Activated CD4-positive, alpha-beta T cell treated with anti-CD3 and anti-CD28 coated beads, Interleukin-2, amount 50 U/mL, for 1 hour (primary cell): Measurements from ENCODE around the gene USP21.
A peak's percentile ranks its signal among the peaks of the same experiment; 100 is the strongest.

ENCODE experiments used
- DNase-seq: peaks from one replicate; pipeline ENCODE4 v3.0.0-alpha.2; 2020

Gene USP21

DNA sequence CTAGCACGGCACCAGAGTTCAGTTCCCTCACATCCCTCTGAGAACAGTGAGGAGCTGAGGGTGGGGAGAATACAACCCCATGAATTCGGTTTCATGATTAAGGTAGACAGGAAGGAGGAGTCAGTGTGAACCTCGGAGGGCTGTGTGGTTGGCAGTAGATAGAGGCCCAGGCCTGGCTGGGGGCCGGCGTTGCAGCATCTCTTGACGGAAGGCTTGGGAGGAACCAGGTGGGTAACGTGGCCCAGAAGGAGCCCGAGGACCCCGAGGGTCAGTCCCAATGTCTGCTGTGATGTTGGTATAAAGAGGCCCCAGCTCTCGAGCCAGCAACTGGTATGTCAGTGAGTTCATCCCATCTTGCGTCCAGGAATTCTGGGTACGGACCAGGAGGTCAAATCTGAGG lies 12.4 kb downstream of the USP21 start:
- no peak for DNase-seq

DNA sequence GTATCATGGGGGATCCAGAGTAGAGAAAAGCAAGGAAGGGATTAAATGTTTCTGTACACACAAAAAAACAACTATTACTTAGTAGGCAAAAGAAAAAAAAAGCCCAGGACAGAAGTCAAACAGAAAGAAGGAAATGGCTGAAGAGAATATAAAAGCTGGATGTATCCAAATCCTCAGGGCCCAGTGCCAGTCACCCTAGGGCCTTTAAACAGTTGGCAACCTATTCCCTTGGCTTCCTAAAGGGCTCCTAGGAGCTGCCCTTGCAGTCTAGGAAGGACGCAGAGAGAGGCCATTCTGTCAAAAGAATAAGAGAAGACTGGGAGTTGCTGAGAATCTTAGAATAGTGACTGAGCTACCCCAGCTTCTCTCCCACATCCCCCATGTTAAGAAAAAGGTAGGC lies 13.0 kb downstream of the USP21 start:
- no peak for DNase-seq

DNA sequence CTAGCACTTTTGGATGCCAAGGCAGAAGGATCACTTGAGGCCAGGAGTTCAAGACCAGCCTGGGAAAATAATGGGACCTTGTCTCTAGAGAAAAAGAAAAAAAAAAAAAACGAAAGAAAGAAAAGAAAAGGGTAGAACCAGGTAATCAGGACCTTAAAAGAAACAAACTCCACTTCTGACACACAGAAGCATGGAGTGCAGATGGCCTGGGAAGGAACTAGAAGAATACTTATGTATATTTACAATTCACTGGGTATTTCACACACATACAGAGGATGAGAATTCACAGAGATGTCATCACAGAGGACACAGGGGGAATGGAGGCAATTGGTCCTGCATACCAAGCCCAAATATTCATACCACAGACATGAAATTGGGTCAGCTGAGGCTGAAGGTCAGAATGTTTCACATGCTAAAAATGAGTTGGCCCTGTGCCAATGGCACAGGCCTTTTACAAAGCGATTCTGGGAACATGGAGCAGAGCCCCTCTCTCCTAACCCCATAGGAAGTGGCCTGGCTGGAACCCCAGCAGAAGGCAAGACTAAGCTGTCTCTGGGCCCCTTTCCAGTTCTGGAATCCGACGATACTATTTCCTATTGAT lies 13.6 kb downstream of the USP21 start:
- DNase-seq = no peak

DNA sequence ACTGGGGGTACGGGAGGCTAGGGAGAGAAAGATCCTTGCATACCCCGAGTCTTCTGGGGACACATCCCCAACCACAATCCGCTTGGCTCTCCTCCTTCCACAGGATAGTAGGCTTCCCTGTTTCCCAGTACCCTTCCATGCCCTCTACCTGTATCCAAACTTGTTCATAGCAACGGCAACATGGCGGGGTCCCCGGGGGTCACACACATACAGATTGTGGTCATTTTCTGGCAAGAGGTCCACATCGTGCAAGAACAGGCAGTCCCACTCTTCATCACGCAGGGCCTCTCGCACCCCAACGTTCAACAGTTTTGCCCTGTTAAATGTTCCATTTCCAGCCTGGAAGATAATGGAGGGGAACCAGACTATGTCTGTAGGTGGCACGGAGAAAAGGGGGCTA lies 14.4 kb downstream of the USP21 start:
- no peak for DNase-seq

DNA sequence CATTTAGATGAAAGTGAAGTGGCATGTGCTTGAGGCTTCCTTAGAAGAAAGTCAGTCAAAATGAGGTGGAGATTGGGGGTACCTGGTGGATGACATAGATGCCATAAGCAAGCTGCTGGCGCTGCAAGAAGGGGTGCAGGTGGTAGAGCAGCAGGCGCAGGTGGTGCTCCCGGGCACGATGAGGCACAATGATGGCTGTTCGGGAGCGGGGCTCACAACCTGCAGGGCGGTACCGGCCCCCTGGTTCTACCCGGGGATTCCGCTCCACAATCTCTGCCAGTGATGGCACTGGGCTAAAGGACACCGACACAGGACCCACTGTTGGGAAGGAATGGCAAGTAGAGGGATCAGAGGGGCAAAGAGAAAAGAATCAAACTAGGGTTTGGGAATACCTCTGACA lies 15.6 kb downstream of the USP21 start:
- no peak for DNase-seq

DNA sequence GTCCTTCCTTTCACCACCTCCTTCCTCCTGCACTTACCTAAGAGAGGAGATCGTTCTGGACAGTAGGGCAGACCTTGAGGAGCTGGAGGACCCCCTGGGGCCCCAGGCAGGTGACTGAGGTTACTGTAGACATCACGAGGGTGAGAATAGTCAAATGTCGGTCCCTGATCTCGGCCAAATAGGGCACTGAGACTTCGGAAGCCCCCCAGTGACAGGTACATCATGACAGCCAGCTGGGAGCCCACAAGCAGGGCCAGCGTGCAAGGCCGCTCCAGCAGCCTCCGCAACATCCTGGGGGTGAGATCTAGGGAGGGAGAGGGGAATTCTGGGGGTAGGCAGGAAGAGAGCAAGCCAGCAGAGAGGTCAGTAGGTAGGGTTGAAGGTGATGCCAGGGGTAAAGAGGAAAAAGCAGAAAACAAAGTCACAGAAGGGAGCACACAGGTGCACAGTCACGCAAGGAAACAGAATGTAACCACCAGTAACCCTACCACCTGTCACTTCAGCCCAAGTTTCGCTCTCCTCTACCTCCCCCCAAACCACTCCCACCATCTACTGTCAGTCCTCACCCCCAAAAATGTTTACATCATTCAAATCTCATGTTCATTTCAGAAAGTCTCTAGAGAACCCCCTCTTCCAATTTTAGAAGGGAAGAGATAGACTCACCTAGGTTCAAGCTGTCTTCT lies 16.6 kb downstream of the USP21 start:
- DNase-seq = no peak

DNA sequence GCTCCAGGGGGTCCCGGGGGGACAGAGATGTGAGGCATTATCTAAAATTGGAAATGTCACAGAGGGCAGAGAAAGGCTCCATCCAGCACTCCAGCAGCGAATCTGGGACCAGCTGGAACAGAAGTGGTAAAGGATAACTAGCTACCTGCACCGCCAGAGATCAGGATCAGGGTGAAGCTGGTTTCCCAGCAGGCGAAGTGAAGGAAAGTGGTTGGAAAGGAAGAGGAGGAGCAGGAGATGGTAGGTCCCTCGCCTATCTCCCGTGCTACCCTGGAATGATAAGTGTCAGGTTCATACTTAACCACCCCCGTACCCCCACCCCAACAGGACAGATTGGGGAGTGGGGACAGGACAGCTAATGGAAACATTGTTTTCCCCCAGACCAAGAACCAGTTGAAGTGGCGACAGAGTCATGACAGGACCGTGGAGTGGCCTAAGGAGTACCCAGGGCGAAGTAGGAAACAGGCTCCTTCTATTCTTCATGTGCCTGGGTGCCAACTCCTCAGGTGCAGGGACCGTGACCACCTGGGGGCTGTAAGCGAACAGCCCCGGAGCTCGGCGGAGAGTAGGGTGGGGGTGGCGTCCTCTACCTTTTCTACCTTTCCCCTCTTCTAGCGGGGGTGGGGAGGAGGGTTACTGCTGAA lies 17.3 kb downstream of the USP21 start:
- no peak for DNase-seq

DNA sequence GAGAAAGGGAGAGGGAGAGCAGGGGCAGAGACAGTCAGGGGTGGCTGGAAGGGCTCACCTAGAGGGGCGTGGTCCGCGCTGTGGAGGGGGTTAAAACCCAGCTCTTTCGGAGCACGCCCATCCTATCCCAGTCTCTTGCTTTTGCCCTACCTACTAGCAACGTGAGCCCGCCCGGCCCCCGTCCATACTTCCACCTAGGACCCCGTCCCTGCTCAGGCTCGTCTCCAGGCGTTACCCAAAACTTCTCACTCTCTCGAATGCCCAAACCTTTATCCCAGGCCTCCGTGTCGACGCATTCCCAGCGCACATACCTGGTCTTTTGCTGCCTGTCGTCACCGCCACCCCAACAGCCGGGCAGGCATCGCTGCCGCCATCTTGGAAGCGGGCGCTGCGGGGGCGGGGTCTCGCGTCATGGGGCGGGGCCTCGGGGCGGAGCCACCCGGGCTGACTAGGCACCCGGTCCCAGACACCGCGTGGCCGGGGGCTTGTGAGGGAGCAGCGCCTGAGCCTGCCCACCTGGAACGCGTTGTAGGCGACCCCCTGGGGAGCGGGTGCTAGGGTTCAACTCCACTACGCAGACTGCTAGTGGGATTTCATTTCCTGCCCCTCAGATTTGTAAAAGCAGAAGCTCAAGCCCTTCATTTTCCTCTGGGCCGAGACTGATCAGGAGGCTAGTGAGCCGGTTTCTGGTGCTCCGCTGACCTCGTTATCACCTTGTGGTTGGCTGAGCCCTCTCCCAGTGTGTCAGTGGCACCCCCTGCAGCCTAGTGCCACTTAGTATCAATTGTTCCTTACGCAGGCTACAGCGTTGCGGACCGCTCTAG lies 18.0 kb downstream of the USP21 start, which contains the start of gene B4GALT3:
TSS of gene B4GALT3 (minus strand) at position 396 of the 824 bp plus-strand sequence. CDS start 1,447 bp downstream, outside the sequence.
- peak; percentile 94 for DNase-seq

DNA sequence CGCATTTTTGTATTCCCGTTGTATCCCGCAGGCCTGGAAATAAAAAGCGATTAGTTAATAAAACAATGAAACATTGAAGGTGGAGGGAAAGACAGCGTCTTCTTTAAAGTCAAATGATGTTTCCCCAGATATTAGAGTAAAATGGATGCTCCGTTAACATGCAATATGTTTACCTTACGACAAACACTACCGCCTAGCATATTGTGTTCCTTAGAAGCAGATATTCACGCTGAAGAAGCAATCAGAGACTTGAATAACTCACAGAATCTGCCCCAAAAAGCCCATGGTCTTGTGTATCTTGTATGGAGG lies 18.6 kb downstream of the USP21 start:
- DNase-seq = no peak

DNA sequence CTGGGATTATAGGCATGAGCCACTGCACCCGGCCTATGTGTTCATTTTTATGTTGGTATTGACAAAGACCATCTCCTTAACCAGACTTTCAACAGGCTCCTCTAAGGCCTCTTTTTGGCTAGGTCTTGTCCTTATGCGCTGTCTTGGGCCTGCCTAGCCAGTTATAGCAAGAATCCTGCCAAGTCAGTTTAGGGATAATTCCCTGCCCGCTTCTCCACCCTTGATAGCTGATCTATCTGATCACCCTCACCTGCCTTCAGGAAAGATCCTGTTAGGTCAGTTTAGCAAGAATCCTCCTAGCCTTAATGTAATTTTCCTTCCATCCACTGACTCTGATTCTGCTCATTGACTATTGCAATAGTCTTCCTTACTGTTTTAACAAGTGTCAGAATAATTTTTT lies 20.4 kb downstream of the USP21 start:
- DNase-seq = no peak

DNA sequence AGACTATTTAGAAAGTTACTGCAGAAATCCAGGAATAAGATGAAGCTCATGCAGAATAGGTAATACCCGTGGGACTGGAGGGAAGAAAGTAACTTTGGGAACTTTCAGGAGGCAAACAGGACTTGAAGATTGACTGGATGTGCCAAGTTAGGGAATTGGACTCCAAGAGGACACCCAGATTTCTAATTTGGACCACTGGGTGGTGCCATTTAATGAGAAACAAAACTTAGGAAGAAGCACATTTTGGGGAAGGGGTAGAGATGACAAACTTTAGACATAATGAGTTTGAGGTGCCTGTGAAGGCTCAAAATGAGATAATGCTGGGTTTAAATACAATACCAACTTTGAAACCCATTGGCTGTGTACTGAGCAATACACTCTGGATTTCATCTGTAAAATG lies 21.3 kb downstream of the USP21 start:
- DNase-seq = no peak

DNA sequence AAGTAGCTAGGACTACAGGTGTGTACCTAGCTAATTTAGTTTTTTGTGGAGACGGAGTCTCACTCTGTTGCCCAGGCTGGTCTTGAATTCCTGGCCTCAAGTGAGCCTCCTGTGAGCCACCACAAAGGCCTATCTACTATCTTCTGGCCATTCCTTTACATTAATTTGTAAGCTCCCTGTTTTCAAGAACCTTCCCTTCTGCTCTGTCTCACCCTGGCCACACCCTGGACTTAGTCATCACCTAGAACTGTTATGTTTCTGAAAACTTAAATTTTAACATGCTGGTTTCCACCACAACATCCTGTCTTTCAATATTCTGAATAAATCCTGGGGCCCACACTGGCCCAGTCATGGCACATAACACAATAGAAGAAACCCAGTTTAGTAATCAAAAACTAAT lies 22.9 kb downstream of the USP21 start:
- peak; percentile 46 for DNase-seq

DNA sequence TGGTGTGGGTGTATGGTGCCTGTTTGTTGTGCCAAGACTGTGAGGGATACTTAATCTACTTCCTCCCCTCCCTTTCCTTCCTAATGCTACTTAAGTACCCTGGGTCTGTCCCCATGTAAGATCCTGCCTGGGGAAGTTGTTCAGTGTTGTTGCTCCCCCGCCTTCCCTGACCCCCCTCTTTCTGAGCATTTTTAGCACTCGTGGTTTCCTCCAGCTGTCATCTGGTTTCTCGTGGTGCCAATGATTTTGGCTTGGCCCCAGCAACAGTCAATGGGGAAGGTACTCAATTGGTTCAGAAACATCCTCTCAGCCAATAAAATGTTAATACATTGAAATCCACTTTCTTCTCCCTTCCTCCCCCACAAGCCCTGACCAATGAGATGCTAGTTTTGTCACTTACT lies 26.0 kb downstream of the USP21 start:
- peak; percentile 67 for DNase-seq

DNA sequence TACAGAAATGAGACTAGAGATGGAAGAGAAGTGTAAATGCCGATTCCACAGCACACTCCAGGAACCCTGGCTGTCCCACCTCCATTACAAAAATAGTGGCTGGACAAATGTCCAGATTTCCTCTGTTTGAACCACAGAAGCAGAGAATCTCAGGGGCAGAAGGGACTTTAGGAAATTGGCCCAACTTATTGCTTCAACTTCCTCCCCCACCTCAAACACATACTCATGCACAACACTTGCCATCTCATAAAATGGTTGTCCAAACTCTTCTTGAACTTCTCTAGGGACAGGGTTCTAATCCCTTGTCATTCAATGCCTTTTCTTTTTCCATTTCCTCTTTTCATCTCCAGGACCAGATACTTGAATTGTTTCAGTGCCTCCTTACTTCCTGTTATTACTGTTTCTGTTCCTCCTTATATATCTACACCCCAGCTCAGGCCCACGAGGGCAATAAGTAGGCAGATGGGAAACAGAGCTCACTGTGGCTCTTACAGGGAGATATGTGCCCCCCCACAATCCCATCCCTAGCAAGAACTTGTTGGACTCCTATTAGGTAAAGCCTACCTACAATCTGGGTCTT lies 26.5 kb downstream of the USP21 start:
- DNase-seq = no peak

DNA sequence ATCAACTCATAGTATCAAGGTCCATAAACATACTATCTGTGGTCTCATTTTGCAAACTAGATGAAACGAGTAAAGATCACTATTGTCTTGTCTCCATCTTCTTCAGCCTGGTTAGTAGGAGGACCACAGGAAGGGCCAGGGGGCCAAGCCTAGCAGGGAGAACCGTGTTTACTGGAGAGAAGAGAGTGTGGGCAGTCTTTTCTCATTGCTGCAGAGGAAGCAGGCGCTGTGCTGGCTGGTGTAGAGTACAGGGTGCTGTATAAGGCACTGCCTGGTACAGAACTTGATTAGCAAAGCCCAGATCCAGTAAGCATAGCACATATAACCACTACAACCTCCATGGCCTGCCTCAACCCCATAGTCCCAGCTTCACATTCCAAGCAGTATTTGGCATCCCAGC lies 28.0 kb downstream of the USP21 start:
- DNase-seq = no peak

DNA sequence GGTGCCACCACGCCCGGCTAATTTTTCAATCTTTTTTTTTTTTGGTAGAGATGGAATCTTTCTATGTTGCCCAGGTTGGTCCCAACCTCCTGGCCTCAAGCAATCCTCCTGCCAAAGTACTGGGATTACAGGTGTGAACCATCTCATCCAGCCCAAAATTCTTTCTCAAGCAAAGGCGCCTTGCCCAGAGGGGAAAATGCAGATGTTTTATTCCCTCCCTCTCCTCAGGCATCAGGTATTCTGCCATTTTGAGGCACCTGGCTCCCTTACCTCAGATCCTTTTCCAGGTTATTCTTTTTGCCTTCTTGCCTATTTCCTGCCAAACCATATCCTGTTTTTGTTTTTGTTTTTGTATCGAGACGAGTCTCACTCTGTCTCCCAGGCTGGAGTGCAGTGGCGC lies 29.1 kb downstream of the USP21 start:
- DNase-seq = no peak

DNA sequence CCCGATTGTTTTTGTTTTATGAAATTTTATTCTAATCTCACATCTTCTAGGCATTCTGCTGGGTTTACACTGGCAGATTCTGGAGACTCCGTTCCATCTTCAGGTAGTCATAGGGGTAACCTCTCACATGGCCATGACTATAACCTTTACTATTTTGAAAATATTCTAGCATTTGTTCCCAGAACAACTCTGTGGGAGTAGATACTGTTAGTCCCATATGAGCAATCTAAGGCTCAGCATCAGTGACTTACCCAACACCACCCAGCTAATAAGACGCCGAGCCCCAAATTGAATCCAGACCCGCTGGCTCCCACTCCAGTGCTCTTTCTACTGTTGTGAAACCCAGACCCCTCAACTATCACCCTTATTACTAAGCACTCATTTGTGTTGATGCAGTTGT lies 29.7 kb downstream of the USP21 start:
- no peak for DNase-seq

DNA sequence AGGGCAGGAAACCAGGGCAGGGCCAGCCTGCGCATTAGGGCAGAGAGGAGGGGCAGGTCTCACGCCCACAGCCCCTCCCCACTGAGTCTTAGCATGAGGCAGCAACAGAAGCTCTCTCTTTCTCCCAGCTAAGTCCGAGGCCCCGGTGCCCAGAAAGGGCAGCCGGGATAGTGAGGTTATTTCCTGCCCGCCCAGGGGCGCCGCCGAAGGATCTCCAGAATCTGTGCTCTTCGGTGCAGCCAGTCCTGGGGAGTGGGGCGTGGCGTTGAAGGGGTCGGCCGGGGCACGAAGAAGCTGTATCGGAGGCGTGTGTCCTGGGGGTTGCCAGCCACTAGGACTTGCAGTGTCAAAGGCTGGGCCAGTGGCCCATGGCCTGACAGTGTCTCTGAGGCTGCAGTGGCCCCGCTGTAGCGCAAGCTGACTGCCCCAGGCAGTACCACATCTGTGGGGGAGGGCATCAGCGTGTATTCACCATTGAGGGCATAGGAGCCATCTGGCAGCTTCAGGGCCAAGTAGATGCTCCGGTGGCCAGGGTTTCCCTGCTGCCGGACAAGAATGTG lies 31.7 kb downstream of the USP21 start:
- no peak for DNase-seq

DNA sequence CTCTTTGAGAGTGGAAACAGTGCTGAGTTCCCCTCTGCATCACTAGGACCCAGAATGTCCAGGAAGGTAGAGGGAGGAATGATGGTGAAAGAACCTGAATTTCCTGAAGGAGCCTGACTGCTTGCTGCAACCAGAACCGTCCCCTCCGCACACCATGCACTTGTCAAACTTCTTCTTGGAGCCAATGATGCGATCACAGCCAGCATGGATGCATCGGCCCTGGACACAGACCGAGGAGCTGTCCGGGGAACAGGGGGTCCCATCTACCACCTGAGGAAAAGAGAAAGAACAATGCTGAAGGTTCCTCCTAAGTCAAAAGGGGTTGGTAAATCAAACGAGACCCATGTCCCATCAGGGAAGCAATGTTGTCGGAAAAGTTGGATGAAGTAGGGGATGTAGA lies 32.7 kb downstream of the USP21 start:
- DNase-seq = no peak

DNA sequence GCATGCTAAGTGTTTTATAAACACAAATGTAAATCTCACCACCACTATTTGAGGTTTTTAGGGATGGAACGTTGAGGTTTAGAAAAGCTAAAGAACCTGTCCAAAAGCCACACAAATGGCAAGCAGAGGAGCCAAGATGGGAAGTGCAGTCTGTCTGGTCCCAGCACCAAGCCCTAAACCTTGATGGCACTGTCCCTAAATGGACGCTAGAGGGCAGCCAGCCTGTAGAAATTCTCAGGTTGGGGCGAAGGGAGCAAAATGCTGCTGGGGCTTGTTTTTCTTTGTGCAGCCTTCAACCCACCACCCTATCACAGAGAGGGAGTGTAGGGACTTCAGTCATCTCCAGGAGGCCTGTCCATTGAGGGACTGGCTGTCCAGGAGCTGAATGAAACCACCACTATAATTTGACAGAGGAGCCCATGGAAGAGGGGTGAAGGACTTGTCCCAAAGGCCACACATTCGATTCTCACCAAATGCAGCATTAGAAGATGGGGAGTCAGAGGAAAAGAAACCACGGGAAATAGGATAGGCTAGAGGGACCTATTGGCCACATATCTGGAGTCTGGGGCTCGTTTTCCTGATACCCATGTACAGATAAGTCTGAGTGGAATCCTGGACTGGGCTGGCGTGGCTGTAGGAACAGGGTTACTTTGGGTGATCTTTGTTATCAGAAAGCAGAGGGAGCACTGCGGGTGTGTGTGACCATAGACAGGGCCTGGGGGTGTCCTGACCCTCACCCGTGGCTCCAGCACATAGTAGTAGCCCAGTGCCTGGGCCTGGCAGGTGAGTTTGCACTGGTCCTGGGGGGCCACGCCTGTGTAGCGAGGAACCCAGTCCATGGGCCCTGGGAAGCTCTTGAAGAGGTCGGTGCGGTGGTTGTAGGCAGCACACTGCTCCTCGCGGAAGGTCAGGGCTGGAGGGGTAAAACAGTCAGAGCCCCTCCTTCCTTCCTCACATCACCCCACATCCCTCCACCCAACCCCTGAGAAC lies 33.5 kb downstream of the USP21 start:
- peak; percentile 60 for DNase-seq

DNA sequence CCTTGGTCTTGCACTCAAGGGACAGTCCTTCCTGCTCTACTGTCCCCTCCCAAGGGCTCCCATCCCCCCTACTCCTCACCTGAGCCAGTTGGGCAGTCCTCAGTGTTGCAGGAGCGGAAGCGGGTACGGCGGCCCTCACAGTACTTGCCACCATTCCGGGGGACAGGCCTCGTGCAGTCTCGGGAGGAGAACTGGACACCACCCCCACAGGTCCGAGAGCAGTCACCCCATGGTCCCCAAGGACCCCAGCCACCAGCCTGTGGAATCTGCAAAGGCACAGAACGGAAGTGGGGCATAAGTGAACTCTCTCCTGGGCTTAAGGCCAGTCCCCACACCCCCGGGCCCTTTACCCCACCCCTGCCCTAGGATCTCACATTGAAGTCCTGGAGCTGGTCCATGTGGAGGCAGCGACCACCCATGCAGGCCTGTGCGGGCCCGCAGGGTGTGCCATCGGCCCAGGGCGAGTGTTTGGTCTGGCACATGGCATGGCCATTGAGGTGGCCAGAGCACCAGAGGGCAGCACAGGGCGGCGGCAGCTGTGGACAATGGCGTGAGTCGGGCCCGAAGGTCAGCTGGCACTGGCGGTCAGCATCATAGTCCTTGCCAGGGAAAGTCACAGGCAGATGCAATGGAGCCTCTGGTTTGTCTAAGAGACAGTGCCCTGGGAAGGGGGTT lies 34.4 kb downstream of the USP21 start:
- DNase-seq = no peak
